Liver (tissue), 9 donors: ENCODE data around the gene CTRB1. TPM values are rescaled to one million over a fixed set of nuclear protein-coding genes. Genes with fewer than 3 reads are reported as not detected.

ENCODE experiments used
- DNase-seq: peaks from one replicate; pipeline ENCODE4 v3.0.0-alpha.2; 2017; ENCODE audit warnings: low spot score
- H3K27ac ChIP-seq, 2 donors: one replicate each; pipeline ENCODE4 v1.7.0; 2013; ENCODE audit warnings: inconsistent platforms in 2 of 2, low read length in 2 of 2, control low read depth in 1 of 2, low read depth in 1 of 2, mild to moderate bottlenecking in 1 of 2
- H3K27me3 ChIP-seq, 4 donors: one replicate each; pipeline versions ENCODE4 v1.6.1 to v1.7.0; 2013; ENCODE audit warnings: low read length in 3 of 4, inconsistent platforms in 1 of 4, mild to moderate bottlenecking in 1 of 4, moderate library complexity in 1 of 4; ENCODE audit not compliant: control insufficient read depth in 4 of 4, insufficient read depth in 4 of 4
- H3K36me3 ChIP-seq, 4 donors: one replicate each; pipeline versions ENCODE4 v1.6.1 to v1.7.0; 2013; ENCODE audit warnings: low read length in 3 of 4, mild to moderate bottlenecking in 3 of 4, low read depth in 1 of 4, moderate library complexity in 1 of 4; ENCODE audit not compliant: control insufficient read depth in 4 of 4, insufficient read depth in 3 of 4
- H3K4me1 ChIP-seq, 4 donors: one replicate each; pipeline versions ENCODE4 v1.6.1 to v1.7.0; 2013; ENCODE audit warnings: low read length in 3 of 4, mild to moderate bottlenecking in 3 of 4, moderate library complexity in 1 of 4; ENCODE audit not compliant: control insufficient read depth in 4 of 4, insufficient read depth in 4 of 4
- H3K4me3 ChIP-seq, 3 donors: one replicate each; pipeline versions ENCODE4 v1.6.1 to v1.7.0; 2013; ENCODE audit warnings: low read length in 3 of 3, control low read depth in 1 of 3, low read depth in 1 of 3, mild to moderate bottlenecking in 1 of 3
- H3K9ac ChIP-seq, 2 donors: one replicate each; pipeline ENCODE4 v1.7.0; 2013; ENCODE audit warnings: low read length in 2 of 2, mild to moderate bottlenecking in 2 of 2, moderate library complexity in 2 of 2, control low read depth in 1 of 2, low read depth in 1 of 2
- H3K9me3 ChIP-seq, 4 donors: one replicate each; pipeline versions ENCODE4 v1.6.1 to v1.7.0; 2013; ENCODE audit warnings: low read length in 3 of 4; ENCODE audit not compliant: control insufficient read depth in 4 of 4
- ATF3 ChIP-seq: IDR thresholded peaks from 2 replicates; pipeline ENCODE4 v1.6.1; 2016; ENCODE audit warnings: antibody characterized with exemption
- EGR1 ChIP-seq, 2 donors: IDR thresholded peaks; 2 replicates each; pipeline ENCODE4 v1.6.1; 2016 to 2018; ENCODE audit warnings: antibody characterized with exemption in 2 of 2, low read depth in 2 of 2
- FOXA1 ChIP-seq: IDR thresholded peaks from 2 replicates; pipeline ENCODE4 v1.6.1; 2016; ENCODE audit warnings: antibody characterized with exemption
- FOXA2 ChIP-seq: IDR thresholded peaks from 2 replicates; pipeline ENCODE4 v1.6.1; 2016; ENCODE audit warnings: antibody characterized with exemption
- GABPA ChIP-seq, 2 donors: IDR thresholded peaks in 1 of 2; conservative IDR thresholded peaks in 1 of 2; 2 replicates each; pipeline ENCODE4 v1.6.1; 2016; ENCODE audit warnings: antibody characterized with exemption in 2 of 2, mild to moderate bottlenecking in 1 of 2, moderate library complexity in 1 of 2
- HNF4A ChIP-seq, 2 donors: conservative IDR thresholded peaks; 2 replicates each; pipeline ENCODE4 v1.6.1; 2016; ENCODE audit warnings: antibody characterized with exemption in 2 of 2, mild to moderate bottlenecking in 2 of 2
- HNF4G ChIP-seq: IDR thresholded peaks from 2 replicates; pipeline ENCODE4 v1.6.1; 2016; ENCODE audit warnings: antibody characterized with exemption
- JUND ChIP-seq, 2 donors: IDR thresholded peaks; 2 replicates each; pipeline ENCODE4 v1.6.1; 2016; ENCODE audit warnings: antibody characterized with exemption in 2 of 2
- MAX ChIP-seq: IDR thresholded peaks from 2 replicates; pipeline ENCODE4 v1.6.1; 2016; ENCODE audit warnings: antibody characterized with exemption
- NR2F2 ChIP-seq: IDR thresholded peaks from 2 replicates; pipeline ENCODE4 v1.6.1; 2016; ENCODE audit warnings: antibody characterized with exemption
- RAD21 ChIP-seq, 2 donors: IDR thresholded peaks; 2 replicates each; pipeline ENCODE4 v1.6.1; 2016; ENCODE audit warnings: antibody characterized with exemption in 2 of 2, mild to moderate bottlenecking in 2 of 2
- RXRA ChIP-seq, 2 donors: IDR thresholded peaks; 2 replicates each; pipeline ENCODE4 v1.6.1; 2017 to 2018; ENCODE audit warnings: antibody characterized with exemption in 2 of 2, mild to moderate bottlenecking in 1 of 2
- SP1 ChIP-seq: IDR thresholded peaks from 2 replicates; pipeline ENCODE4 v1.6.1; 2018; ENCODE audit warnings: antibody characterized with exemption, mild to moderate bottlenecking
- TAF1 ChIP-seq: conservative IDR thresholded peaks from 2 replicates; pipeline ENCODE4 v1.6.1; 2016; ENCODE audit warnings: antibody characterized with exemption, mild to moderate bottlenecking
- YY1 ChIP-seq: IDR thresholded peaks from 2 replicates; pipeline ENCODE4 v1.6.1; 2016; ENCODE audit warnings: antibody characterized with exemption, mild to moderate bottlenecking
- WGBS: extraction: QIAGEN DNeasy Blood & Tissue Kit; methylation state at CpG from one replicate; pipeline ENCODE4 v1.1.7; 2013; 5-methylcytosine and 5-hydroxymethylcytosine counted together
- polyA plus RNA-seq, 2 donors: library from polyadenylated mRNA; stranded (reverse) in 1 of 2; unstranded in 1 of 2; fragments of 200-250 nt in 1 of 2; fragments of >200 nt in 1 of 2; fragmentation: Nextera tagmentation in 1 of 2; extraction: Ambion mirVana in 1 of 2; gene quantifications; one replicate each; pipeline versions ENCODE4 v1.2.1 to v1.2.3, GENCODE V29; 2013 to 2015
- total RNA-seq, 2 donors: library from RNA; depleted of rRNA; stranded (reverse); fragments of >200 nt; gene quantifications; one replicate each; pipeline ENCODE4 v1.2.3, GENCODE V29; 2014
- TF ChIP-seq, protein P1 (sequence below): IDR thresholded peaks from 2 replicates; pipeline ENCODE4 v1.6.1; 2016; ENCODE audit warnings: antibody characterized with exemption, mild to moderate bottlenecking
- TF ChIP-seq, protein P2 (sequence below): fragments of 150-350 bp; IDR thresholded peaks from 2 replicates; pipeline ENCODE4 v1.5.1; 2017; ENCODE audit warnings: improper control_type of control experiment, low read depth, low read length; ENCODE audit not compliant: missing input control
- TF ChIP-seq, protein P3 (sequence below): IDR thresholded peaks from 2 replicates; pipeline ENCODE4 v1.6.1; 2016; ENCODE audit warnings: antibody characterized with exemption
- donor health status: healthy.
- donor health status: healthy.
- donor health status: healthy.
- donor health status: healthy.
- donor health status: healthy.

Gene CTRB1
- total and polyA plus RNA-seq, 4 donors = not detected

GRCh38 chr16:75175074-75175473 is 43.7 kb upstream of the CTRB1 start:
- no peak overlapping the region for H3K9ac ChIP-seq
- H3K27me3 ChIP-seq = no peaks in the 10 kb centered on the region
- TF ChIP-seq, protein P1, sequence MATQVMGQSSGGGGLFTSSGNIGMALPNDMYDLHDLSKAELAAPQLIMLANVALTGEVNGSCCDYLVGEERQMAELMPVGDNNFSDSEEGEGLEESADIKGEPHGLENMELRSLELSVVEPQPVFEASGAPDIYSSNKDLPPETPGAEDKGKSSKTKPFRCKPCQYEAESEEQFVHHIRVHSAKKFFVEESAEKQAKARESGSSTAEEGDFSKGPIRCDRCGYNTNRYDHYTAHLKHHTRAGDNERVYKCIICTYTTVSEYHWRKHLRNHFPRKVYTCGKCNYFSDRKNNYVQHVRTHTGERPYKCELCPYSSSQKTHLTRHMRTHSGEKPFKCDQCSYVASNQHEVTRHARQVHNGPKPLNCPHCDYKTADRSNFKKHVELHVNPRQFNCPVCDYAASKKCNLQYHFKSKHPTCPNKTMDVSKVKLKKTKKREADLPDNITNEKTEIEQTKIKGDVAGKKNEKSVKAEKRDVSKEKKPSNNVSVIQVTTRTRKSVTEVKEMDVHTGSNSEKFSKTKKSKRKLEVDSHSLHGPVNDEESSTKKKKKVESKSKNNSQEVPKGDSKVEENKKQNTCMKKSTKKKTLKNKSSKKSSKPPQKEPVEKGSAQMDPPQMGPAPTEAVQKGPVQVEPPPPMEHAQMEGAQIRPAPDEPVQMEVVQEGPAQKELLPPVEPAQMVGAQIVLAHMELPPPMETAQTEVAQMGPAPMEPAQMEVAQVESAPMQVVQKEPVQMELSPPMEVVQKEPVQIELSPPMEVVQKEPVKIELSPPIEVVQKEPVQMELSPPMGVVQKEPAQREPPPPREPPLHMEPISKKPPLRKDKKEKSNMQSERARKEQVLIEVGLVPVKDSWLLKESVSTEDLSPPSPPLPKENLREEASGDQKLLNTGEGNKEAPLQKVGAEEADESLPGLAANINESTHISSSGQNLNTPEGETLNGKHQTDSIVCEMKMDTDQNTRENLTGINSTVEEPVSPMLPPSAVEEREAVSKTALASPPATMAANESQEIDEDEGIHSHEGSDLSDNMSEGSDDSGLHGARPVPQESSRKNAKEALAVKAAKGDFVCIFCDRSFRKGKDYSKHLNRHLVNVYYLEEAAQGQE = no peak
- TF ChIP-seq YY1 = no peak
- no peak for TF ChIP-seq HNF4A (conservative IDR thresholded peaks at IDR 0.05)
- TF ChIP-seq RXRA (IDR thresholded peaks at IDR 0.05) = no peak
- TF ChIP-seq RAD21 (IDR thresholded peaks at IDR 0.05) = no peak
- TF ChIP-seq, protein P2, sequence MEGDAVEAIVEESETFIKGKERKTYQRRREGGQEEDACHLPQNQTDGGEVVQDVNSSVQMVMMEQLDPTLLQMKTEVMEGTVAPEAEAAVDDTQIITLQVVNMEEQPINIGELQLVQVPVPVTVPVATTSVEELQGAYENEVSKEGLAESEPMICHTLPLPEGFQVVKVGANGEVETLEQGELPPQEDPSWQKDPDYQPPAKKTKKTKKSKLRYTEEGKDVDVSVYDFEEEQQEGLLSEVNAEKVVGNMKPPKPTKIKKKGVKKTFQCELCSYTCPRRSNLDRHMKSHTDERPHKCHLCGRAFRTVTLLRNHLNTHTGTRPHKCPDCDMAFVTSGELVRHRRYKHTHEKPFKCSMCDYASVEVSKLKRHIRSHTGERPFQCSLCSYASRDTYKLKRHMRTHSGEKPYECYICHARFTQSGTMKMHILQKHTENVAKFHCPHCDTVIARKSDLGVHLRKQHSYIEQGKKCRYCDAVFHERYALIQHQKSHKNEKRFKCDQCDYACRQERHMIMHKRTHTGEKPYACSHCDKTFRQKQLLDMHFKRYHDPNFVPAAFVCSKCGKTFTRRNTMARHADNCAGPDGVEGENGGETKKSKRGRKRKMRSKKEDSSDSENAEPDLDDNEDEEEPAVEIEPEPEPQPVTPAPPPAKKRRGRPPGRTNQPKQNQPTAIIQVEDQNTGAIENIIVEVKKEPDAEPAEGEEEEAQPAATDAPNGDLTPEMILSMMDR = no peak
- TF ChIP-seq MAX = no peak
- no peak for TF ChIP-seq HNF4G
- TF ChIP-seq, protein P3, sequence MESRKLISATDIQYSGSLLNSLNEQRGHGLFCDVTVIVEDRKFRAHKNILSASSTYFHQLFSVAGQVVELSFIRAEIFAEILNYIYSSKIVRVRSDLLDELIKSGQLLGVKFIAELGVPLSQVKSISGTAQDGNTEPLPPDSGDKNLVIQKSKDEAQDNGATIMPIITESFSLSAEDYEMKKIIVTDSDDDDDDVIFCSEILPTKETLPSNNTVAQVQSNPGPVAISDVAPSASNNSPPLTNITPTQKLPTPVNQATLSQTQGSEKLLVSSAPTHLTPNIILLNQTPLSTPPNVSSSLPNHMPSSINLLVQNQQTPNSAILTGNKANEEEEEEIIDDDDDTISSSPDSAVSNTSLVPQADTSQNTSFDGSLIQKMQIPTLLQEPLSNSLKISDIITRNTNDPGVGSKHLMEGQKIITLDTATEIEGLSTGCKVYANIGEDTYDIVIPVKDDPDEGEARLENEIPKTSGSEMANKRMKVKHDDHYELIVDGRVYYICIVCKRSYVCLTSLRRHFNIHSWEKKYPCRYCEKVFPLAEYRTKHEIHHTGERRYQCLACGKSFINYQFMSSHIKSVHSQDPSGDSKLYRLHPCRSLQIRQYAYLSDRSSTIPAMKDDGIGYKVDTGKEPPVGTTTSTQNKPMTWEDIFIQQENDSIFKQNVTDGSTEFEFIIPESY = no peak
- TF ChIP-seq SP1 = no peak
- no peak for TF ChIP-seq NR2F2
- TF ChIP-seq ATF3 = no peak
- no peak for TF ChIP-seq GABPA (IDR thresholded peaks at IDR 0.05 in 1 of 2, conservative IDR thresholded peaks at IDR 0.05 in 1 of 2)
- no peak for TF ChIP-seq FOXA1
- TF ChIP-seq EGR1 (IDR thresholded peaks at IDR 0.05; ENCODE audit: low read depth in 2 of 2) = no peak
- no peak for TF ChIP-seq FOXA2
- TF ChIP-seq TAF1 = no peak
- TF ChIP-seq JUND (IDR thresholded peaks at IDR 0.05) = no peak
- no peaks in the 10 kb centered on the region for H3K4me1 ChIP-seq
- 97% methylated on average over 3 of the region's 3 CpGs for WGBS
- H3K9me3 ChIP-seq = peaks cover 24 to 45% (median 32%) of the 10 kb centered on the region in 4 donors
- H3K27ac ChIP-seq = no peak overlapping the region
- peak overlapping the region in 1 of 3 donors; percentile 13 for H3K4me3 ChIP-seq
- no peak for DNase-seq
- H3K36me3 ChIP-seq = peaks cover 0 to 13% (median 10%) of the 10 kb centered on the region in 4 donors
